Gastrocnemius medialis (tissue), 4 donors: ENCODE results near the gene POLR2I. TPM values are rescaled to one million over a fixed set of nuclear protein-coding genes. Genes with fewer than 3 reads are reported as not detected.
"Not testable (repeated sequence)": the region's sequence is repeated elsewhere in the genome, so short reads cannot be mapped to it uniquely, and the experiment has no call there.

ENCODE experiments used
- ATAC-seq, 2 donors: fragments of 150-250 bp; one replicate each; pipeline ENCODE4 v1.9.1; 2016
- DNase-seq, 2 donors: peaks; one replicate each; pipeline ENCODE4 v3.0.0-alpha.2; 2019
- H3K27ac ChIP-seq, 4 donors: fragments of 200-600 bp; sonication (generic); 1 replicate in 1 of 4; 2 replicates in 3 of 4; pipeline ENCODE4 v1.5.1; 2016 to 2018; ENCODE audit warnings: mild to moderate bottlenecking in 2 of 4, moderate library complexity in 1 of 4
- H3K27me3 ChIP-seq, 3 donors: fragments of 200-600 bp; sonication (generic) in 2 of 3; 1 replicate in 1 of 3; 2 replicates in 2 of 3; pipeline versions ENCODE4 v1.5.1 to v1.6.0; 2016 to 2019; ENCODE audit warnings: mild to moderate bottlenecking in 1 of 3, moderate library complexity in 1 of 3
- H3K36me3 ChIP-seq, 2 donors: fragments of 200-600 bp; sonication (generic) in 1 of 2; one replicate each; pipeline ENCODE4 v1.5.1; 2017 to 2018
- H3K4me1 ChIP-seq, 2 donors: fragments of 200-600 bp; sonication (generic) in 1 of 2; one replicate each; pipeline ENCODE4 v1.5.1; 2016 to 2017; ENCODE audit warnings: mild to moderate bottlenecking in 2 of 2
- H3K4me3 ChIP-seq, 4 donors: fragments of 200-600 bp; sonication (generic) in 3 of 4; 1 replicate in 1 of 4; 2 replicates in 3 of 4; pipeline ENCODE4 v1.5.1; 2016 to 2019; ENCODE audit warnings: mild to moderate bottlenecking in 2 of 4
- H3K9me3 ChIP-seq, 3 donors: fragments of 200-600 bp; sonication (generic) in 2 of 3; 1 replicate in 1 of 3; 2 replicates in 2 of 3; pipeline ENCODE4 v1.5.1; 2016 to 2019
- POLR2A ChIP-seq, 2 donors: fragments of 450-650 bp; IDR thresholded peaks; one replicate each; pipeline ENCODE4 v1.6.1; 2017; ENCODE audit warnings: antibody characterized with exemption in 2 of 2, mild to moderate bottlenecking in 2 of 2, moderate library complexity in 2 of 2
- in situ Hi-C, 4 donors: fragments of 200-750 bp; cut with MboI; loops; one replicate each; pipeline versions ENCODE4 v1.15.0 to v1.8.0; 2017; ENCODE audit warnings: low sequenced_read_pairs in 4 of 4
- intact Hi-C: fragments of 100-400 bp; cut with DNase I; formaldehyde crosslinking; loops from one replicate; pipeline ENCODE4 v1.15.1; 2023; ENCODE audit warnings: low total_unique reads
- total RNA-seq, 4 donors: library from RNA; depleted of rRNA; stranded (reverse); fragments of >200 nt; gene quantifications; one replicate each; pipeline versions ENCODE4 v1.1.0 to v1.2.3, GENCODE V29; 2016
- TF ChIP-seq, protein P1 (sequence below), 5 experiments: fragments of 450-650 bp in 3 of 5; fragments of 200-600 bp in 2 of 5; sonication (generic) in 2 of 5; IDR thresholded peaks in 4 of 5; conservative IDR thresholded peaks in 1 of 5; 1 replicate in 4 of 5; 2 replicates in 1 of 5; pipeline ENCODE4 v1.5.1; 2016 to 2019; ENCODE audit warnings: antibody characterized with exemption in 5 of 5, mild to moderate bottlenecking in 3 of 5, moderate library complexity in 3 of 5

Gene POLR2I
- total RNA-seq, 4 donors from 2014 or later, result 61.0 to 88.7 (median 79.4) TPM

GRCh38 chr19:36072081-36072480, 42.6 kb downstream of the POLR2I start:
- Histone ChIP-seq H3K27me3 (no peaks in the 10 kb centered on the region), H3K4me3 (no peak overlapping the region), H3K27ac (no peak overlapping the region), H3K4me1 (no peaks in the 10 kb centered on the region), H3K9me3 (no peaks in the 10 kb centered on the region), H3K36me3 (no peaks in the 10 kb centered on the region)
- no peak for ATAC-seq
- in situ Hi-C loops (no loop called here), intact Hi-C loops (no loop called here)
- DNase-seq, result no peak
- TF ChIP-seq POLR2A (IDR thresholded peaks at IDR 0.05), result no peak
- TF ChIP-seq, protein P1, sequence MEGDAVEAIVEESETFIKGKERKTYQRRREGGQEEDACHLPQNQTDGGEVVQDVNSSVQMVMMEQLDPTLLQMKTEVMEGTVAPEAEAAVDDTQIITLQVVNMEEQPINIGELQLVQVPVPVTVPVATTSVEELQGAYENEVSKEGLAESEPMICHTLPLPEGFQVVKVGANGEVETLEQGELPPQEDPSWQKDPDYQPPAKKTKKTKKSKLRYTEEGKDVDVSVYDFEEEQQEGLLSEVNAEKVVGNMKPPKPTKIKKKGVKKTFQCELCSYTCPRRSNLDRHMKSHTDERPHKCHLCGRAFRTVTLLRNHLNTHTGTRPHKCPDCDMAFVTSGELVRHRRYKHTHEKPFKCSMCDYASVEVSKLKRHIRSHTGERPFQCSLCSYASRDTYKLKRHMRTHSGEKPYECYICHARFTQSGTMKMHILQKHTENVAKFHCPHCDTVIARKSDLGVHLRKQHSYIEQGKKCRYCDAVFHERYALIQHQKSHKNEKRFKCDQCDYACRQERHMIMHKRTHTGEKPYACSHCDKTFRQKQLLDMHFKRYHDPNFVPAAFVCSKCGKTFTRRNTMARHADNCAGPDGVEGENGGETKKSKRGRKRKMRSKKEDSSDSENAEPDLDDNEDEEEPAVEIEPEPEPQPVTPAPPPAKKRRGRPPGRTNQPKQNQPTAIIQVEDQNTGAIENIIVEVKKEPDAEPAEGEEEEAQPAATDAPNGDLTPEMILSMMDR (IDR thresholded peaks at IDR 0.05 in 4 of 5, conservative IDR thresholded peaks at IDR 0.05 in 1 of 5), result no peak

GRCh38 chr19:36068810-36069499, 45.7 kb downstream of the POLR2I start:
- H3K36me3 ChIP-seq, H3K27me3 ChIP-seq, H3K4me1 ChIP-seq, H3K9me3 ChIP-seq, in situ Hi-C loops, intact Hi-C loops, H3K27ac ChIP-seq, H3K4me3 ChIP-seq, DNase-seq, ATAC-seq: not testable (repeated sequence)

DNA sequence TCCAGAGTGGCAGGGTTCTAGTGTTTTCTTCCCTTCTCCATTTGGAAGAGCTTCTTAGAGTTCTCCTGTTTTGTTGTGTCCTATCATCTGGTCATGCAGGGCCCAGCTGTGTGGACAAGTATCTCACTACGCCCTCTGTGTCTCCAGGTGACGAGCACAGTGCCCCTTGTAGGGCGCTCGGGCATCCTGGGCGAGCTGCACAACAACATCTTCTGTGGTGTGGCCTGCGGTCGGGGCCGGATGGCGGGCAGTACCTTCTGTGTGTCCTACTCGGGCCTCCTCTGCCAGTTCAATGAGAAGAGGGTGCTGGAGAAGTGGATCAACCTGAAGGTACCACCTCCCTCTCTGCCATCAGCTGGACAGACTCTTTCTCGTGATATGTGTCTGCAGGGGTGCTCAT, 47.0 kb downstream of the POLR2I start:
- no peak overlapping the region for H3K27ac ChIP-seq
- TF ChIP-seq, protein P1 (IDR thresholded peaks at IDR 0.05 in 4 of 5, conservative IDR thresholded peaks at IDR 0.05 in 1 of 5), result no peak
- TF ChIP-seq POLR2A (IDR thresholded peaks at IDR 0.05), result no peak
- intact Hi-C loops, result no loop called here
- no peak for ATAC-seq
- no peaks in the 10 kb centered on the region for H3K27me3 ChIP-seq
- in situ Hi-C loops, result no loop called here
- H3K4me3 ChIP-seq, result no peak overlapping the region
- H3K36me3 ChIP-seq, result no peaks in the 10 kb centered on the region
- no peaks in the 10 kb centered on the region for H3K9me3 ChIP-seq
- no peak for DNase-seq
- H3K4me1 ChIP-seq, result no peaks in the 10 kb centered on the region

GRCh38 chr19:36064826-36065225, 49.8 kb downstream of the POLR2I start:
- no peaks in the 10 kb centered on the region for H3K36me3 ChIP-seq
- no peak for TF ChIP-seq POLR2A (IDR thresholded peaks at IDR 0.05)
- TF ChIP-seq, protein P1 (IDR thresholded peaks at IDR 0.05 in 4 of 5, conservative IDR thresholded peaks at IDR 0.05 in 1 of 5), result no peak
- no peak overlapping the region for H3K27ac ChIP-seq
- no peaks in the 10 kb centered on the region for H3K27me3 ChIP-seq
- H3K9me3 ChIP-seq, result no peaks in the 10 kb centered on the region
- H3K4me1 ChIP-seq, result no peaks in the 10 kb centered on the region
- no peak for DNase-seq
- in situ Hi-C loops (loop anchor here in 1 of 4 donors (5.0 kb wide), 1 partner anchor 107 kb away; no protein-coding TSS in a partner anchor), intact Hi-C loops (loop anchor here (5.0 kb wide), 1 partner anchor 37 kb away; no protein-coding TSS in a partner anchor)
- H3K4me3 ChIP-seq, result no peak overlapping the region
- no peak for ATAC-seq

Other genes starting within 250 kb of the POLR2I start
- under 1 TPM in 2 of 4 donors, not detected in 2; 0.27 to 0.33 TPM for gene APLP1, start 246.3 kb downstream of the POLR2I start, total RNA-seq
- 1 to 10 TPM in 3 of 4 donors, not detected in 1; 1.2 to 2.7 (median 2.3) TPM for gene NFKBID, start 214.3 kb downstream of the POLR2I start, total RNA-seq
- 1 to 10 TPM in 2 of 4 donors, not detected in 2; 1.2 to 1.5 TPM for gene HCST, start 212.3 kb downstream of the POLR2I start, total RNA-seq
- gene TYROBP, start 206.6 kb downstream of the POLR2I start, total RNA-seq, result 10 to 100 TPM in 3 of 4 donors, 1 to 10 TPM in 1; 7.2 to 25.6 (median 18.2) TPM
- gene LRFN3, start 178.5 kb downstream of the POLR2I start, total RNA-seq, result 10 to 100 TPM in 2 of 4 donors, 1 to 10 TPM in 2; 7.4 to 18.2 (median 12.8) TPM
- gene SDHAF1, start 119.7 kb downstream of the POLR2I start, total RNA-seq, result 10 to 100 TPM; 42.8 to 54.9 (median 49.9) TPM
- gene SYNE4, start 106.1 kb downstream of the POLR2I start, total RNA-seq, result under 1 TPM in 1 of 4 donors, not detected in 3; 0.36 TPM
- 10 to 100 TPM; 10.6 to 50.1 (median 19.0) TPM for gene ALKBH6, start 100.7 kb downstream of the POLR2I start, total RNA-seq
- gene CLIP3, start 82.0 kb downstream of the POLR2I start, total RNA-seq, result 1 to 10 TPM in 3 of 4 donors, under 1 TPM in 1; 0.61 to 3.2 (median 1.8) TPM
- 10 to 100 TPM in 1 of 4 donors, 1 to 10 TPM in 3; 6.1 to 10.5 (median 6.1) TPM for gene THAP8, start 60.6 kb downstream of the POLR2I start, total RNA-seq
- 1 to 10 TPM in 2 of 4 donors, under 1 TPM in 2; 0.20 to 2.1 (median 1.0) TPM for gene WDR62, start 60.0 kb downstream of the POLR2I start, total RNA-seq
- not detected for gene OVOL3, start 3.7 kb downstream of the POLR2I start, total RNA-seq
- 100 to 1,000 TPM in 2 of 4 donors, 10 to 100 TPM in 2; 57.4 to 122 (median 96.7) TPM for gene TBCB, start 593 bp upstream of the POLR2I start, total RNA-seq
- gene CAPNS1, start 25.2 kb upstream of the POLR2I start, total RNA-seq, result 100 to 1,000 TPM in 3 of 4 donors, 10 to 100 TPM in 1; 94.8 to 252 (median 165) TPM
- 100 to 1,000 TPM; 165 to 421 (median 223) TPM for gene COX7A1, start 37.6 kb upstream of the POLR2I start, total RNA-seq
- gene ZNF565, start 99.8 kb upstream of the POLR2I start, total RNA-seq, result 1 to 10 TPM; 1.7 to 5.3 (median 2.3) TPM
- gene ZNF146, start 100.2 kb upstream of the POLR2I start, total RNA-seq, result 100 to 1,000 TPM in 1 of 4 donors, 10 to 100 TPM in 3; 47.8 to 108 (median 91.2) TPM